ENCODE measurements around the gene BRAT1.

Gene BRAT1

DNA sequence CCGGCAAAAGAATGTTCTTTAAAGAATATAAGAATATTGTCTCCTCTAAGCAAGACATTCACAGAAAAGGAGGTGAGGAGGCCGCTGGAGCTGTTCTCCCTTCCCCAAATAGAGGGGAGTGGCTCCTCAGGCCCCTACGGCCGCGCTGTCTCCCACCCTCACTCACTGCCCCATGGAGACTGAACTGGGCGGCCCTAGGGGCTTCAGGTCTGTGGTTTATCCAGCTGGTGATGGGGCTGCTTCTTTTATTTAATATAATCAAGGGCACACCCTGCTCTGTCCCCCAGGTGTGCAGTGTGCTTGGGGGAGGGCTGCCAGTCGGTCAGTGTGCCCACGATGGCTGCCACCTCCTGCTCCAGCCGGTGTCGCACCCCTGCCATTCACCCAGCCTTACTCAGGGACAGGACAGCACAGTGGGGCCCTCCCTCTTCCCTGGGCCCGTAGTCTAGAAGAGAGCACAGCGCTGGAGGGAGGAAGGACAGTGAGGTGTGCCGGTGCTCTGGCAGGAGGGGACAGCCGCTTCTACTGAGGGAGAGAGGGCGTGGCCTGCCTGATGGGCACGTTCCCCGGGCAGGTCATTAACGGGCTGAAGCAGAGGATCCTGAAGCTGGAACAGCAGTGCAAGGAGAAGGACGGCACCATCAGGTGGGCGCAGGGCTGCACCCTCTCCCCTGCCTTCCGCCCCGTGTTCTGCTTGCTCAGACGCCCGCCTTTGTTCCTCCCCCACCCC is 26.8 kb upstream of the BRAT1 start:
- Histone ChIP-seq H3K79me2 (ENCODE audit: low read length) (no peaks in the 10 kb centered on the region), H2AFZ (ENCODE audit: low read length) (no peak overlapping the region), H3K27ac (ENCODE audit: low read length) (no peak overlapping the region), H3K9me3 (replicated peaks; ENCODE audit: insufficient read depth, low read length) (no peaks in the 10 kb centered on the region), H3K27me3 (replicated peaks; ENCODE audit: insufficient read depth, low read length) (no peaks in the 10 kb centered on the region), H3K9ac (ENCODE audit: low read length) (no peak overlapping the region), H3K4me1 (ENCODE audit: low read length) (no peaks in the 10 kb centered on the region), H3K36me3 (replicated peaks; ENCODE audit: insufficient read depth, low read length) (no peaks in the 10 kb centered on the region), H3K4me3 (ENCODE audit: low read length) (no peak overlapping the region), H3K9me2 (replicated peaks; ENCODE audit: insufficient read depth, low read length) (no peaks in the 10 kb centered on the region), H3F3A (ENCODE audit: insufficient read depth, low read length) (no peaks in the 10 kb centered on the region), H3K4me2 (ENCODE audit: low read depth, low read length) (no peak overlapping the region), H4K20me1 (ENCODE audit: insufficient read depth, low read length) (no peaks in the 10 kb centered on the region)
- no peak for DNase-seq
- TF ChIP-seq EZH2 (optimal IDR thresholded peaks at IDR 0.05; ENCODE audit: low read depth, low read length) (no peak), EZH2phosphoT487 (IDR thresholded peaks at IDR 0.05; ENCODE audit: low read length) (no peak)
- TF ChIP-seq, protein P1, sequence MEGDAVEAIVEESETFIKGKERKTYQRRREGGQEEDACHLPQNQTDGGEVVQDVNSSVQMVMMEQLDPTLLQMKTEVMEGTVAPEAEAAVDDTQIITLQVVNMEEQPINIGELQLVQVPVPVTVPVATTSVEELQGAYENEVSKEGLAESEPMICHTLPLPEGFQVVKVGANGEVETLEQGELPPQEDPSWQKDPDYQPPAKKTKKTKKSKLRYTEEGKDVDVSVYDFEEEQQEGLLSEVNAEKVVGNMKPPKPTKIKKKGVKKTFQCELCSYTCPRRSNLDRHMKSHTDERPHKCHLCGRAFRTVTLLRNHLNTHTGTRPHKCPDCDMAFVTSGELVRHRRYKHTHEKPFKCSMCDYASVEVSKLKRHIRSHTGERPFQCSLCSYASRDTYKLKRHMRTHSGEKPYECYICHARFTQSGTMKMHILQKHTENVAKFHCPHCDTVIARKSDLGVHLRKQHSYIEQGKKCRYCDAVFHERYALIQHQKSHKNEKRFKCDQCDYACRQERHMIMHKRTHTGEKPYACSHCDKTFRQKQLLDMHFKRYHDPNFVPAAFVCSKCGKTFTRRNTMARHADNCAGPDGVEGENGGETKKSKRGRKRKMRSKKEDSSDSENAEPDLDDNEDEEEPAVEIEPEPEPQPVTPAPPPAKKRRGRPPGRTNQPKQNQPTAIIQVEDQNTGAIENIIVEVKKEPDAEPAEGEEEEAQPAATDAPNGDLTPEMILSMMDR (IDR thresholded peaks at IDR 0.05; ENCODE audit: low read length), result no peak

DNA sequence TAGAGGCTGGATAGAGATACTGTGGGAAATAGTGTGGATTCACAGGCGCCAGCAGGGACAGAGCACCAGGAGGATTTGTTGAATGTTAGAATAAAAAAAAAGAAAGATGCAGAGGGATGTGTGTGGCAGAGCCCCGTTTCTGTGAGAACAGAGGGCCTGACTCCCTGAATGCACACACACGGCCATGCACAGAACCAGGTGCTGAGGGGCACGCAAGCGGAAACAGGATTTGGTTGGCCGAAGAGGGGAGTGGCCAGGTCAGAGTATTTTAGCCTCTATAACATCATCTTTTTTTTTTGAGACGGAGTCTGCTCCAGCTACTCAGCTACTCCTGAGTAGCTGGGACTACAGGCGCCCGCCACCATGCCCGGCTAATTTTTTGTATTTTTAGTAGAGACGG is 25.3 kb upstream of the BRAT1 start:
- no peak overlapping the region for H2AFZ ChIP-seq (ENCODE audit: low read length)
- no peak overlapping the region for H3K4me3 ChIP-seq (ENCODE audit: low read length)
- H3K4me2 ChIP-seq (ENCODE audit: low read depth, low read length), result no peak overlapping the region
- no peaks in the 10 kb centered on the region for H3K27me3 ChIP-seq (replicated peaks; ENCODE audit: insufficient read depth, low read length)
- H3K9me2 ChIP-seq (replicated peaks; ENCODE audit: insufficient read depth, low read length), result no peaks in the 10 kb centered on the region
- DNase-seq, result no peak
- no peak overlapping the region for H3K9ac ChIP-seq (ENCODE audit: low read length)
- TF ChIP-seq EZH2phosphoT487 (IDR thresholded peaks at IDR 0.05; ENCODE audit: low read length), result no peak
- no peak for TF ChIP-seq EZH2 (optimal IDR thresholded peaks at IDR 0.05; ENCODE audit: low read depth, low read length)
- TF ChIP-seq, protein P1 (IDR thresholded peaks at IDR 0.05; ENCODE audit: low read length), result no peak
- H3K36me3 ChIP-seq (replicated peaks; ENCODE audit: insufficient read depth, low read length), result no peaks in the 10 kb centered on the region
- H3K4me1 ChIP-seq (ENCODE audit: low read length), result no peaks in the 10 kb centered on the region
- H4K20me1 ChIP-seq (ENCODE audit: insufficient read depth, low read length), result no peaks in the 10 kb centered on the region
- H3K27ac ChIP-seq (ENCODE audit: low read length), result no peak overlapping the region
- H3F3A ChIP-seq (ENCODE audit: insufficient read depth, low read length), result no peaks in the 10 kb centered on the region
- no peaks in the 10 kb centered on the region for H3K9me3 ChIP-seq (replicated peaks; ENCODE audit: insufficient read depth, low read length)
- no peaks in the 10 kb centered on the region for H3K79me2 ChIP-seq (ENCODE audit: low read length)

DNA sequence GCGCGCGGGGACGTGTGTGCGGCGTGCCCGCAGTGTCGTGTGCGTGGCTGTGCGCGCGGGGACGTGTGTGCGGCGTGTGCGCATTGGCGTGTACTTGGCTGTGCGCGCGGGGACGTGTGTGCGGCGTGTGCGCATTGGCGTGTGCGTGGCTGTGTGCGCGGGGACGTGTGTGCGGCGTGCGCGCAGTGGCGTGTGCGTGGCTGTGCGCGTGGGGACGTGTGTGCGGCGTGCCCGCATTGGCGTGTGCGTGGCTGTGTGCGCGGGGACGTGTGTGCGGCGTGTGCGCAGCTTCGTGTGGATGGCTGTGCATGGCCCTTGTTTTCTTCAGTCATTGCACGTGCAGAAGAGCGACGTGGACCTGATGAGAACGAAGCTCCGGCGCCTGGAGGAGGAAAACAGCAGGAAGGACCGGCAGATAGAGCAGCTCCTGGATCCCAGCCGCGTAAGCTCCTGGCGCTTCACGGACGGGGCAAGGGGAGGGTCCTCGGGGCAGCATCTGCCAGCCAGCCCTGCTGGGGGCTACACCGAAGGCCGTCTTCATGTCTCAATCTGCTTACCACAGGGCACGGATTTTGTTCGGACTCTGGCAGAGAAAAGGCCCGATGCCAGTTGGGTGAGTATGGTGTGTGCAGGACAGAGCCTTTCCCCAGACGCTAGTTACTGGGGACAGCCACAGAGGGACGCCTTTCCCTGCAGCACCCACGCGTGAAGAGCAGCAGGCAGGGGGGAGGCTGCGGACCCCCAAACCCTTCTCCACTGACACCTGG is 22.8 kb upstream of the BRAT1 start:
- TF ChIP-seq EZH2 (optimal IDR thresholded peaks at IDR 0.05; ENCODE audit: low read depth, low read length) (no peak), EZH2phosphoT487 (IDR thresholded peaks at IDR 0.05; ENCODE audit: low read length) (no peak)
- TF ChIP-seq, protein P1 (IDR thresholded peaks at IDR 0.05; ENCODE audit: low read length), result no peak
- Histone ChIP-seq H3K9ac (ENCODE audit: low read length) (no peak overlapping the region), H3K27me3 (replicated peaks; ENCODE audit: insufficient read depth, low read length) (no peaks in the 10 kb centered on the region), H3K4me2 (ENCODE audit: low read depth, low read length) (no peak overlapping the region), H4K20me1 (ENCODE audit: insufficient read depth, low read length) (no peaks in the 10 kb centered on the region), H3K9me3 (replicated peaks; ENCODE audit: insufficient read depth, low read length) (no peaks in the 10 kb centered on the region), H3K9me2 (replicated peaks; ENCODE audit: insufficient read depth, low read length) (no peaks in the 10 kb centered on the region), H3K4me3 (ENCODE audit: low read length) (no peak overlapping the region), H3K36me3 (replicated peaks; ENCODE audit: insufficient read depth, low read length) (no peaks in the 10 kb centered on the region), H3F3A (ENCODE audit: insufficient read depth, low read length) (no peaks in the 10 kb centered on the region), H3K4me1 (ENCODE audit: low read length) (no peaks in the 10 kb centered on the region), H3K27ac (ENCODE audit: low read length) (no peak overlapping the region), H2AFZ (ENCODE audit: low read length) (no peak overlapping the region), H3K79me2 (ENCODE audit: low read length) (no peaks in the 10 kb centered on the region)
- no peak for DNase-seq
